Astrocyte (in vitro differentiated cells and primary cell): ENCODE results near the gene GMCL2. TPM values are rescaled to one million over a fixed set of nuclear protein-coding genes. Genes with fewer than 3 reads are reported as not detected.
A peak's percentile ranks its signal among the peaks of the same experiment; 100 is the strongest.

ENCODE experiments used
- DNase-seq: peaks from one replicate; pipeline ENCODE4 v3.0.0-alpha.2; 2010; ENCODE audit warnings: low read depth
- FAIRE-seq: peaks from 2 replicates; lab custom pipeline; 2011; peaks lifted over from hg19 to GRCh38; lab: Jason Lieb, UNC
- H2AFZ ChIP-seq: 2 replicates; pipeline ENCODE4 v1.6.0; 2012; ENCODE audit warnings: low read depth, low read length, inconsistent platforms
- H3K27ac ChIP-seq: 2 replicates; pipeline ENCODE4 v1.5.1; 2011; ENCODE audit warnings: low read depth, low read length, inconsistent platforms
- H3K27me3 ChIP-seq: 2 replicates; pipeline ENCODE4 v1.6.0; 2011; ENCODE audit warnings: low read length, inconsistent platforms; ENCODE audit not compliant: insufficient read depth
- H3K36me3 ChIP-seq: 2 replicates; pipeline ENCODE4 v1.5.1; 2011; ENCODE audit warnings: low read length, inconsistent platforms; ENCODE audit not compliant: insufficient read depth
- H3K4me1 ChIP-seq: 2 replicates; pipeline ENCODE4 v1.5.1; 2011; ENCODE audit warnings: low read length, inconsistent platforms; ENCODE audit not compliant: insufficient read depth
- H3K4me2 ChIP-seq: 2 replicates; pipeline ENCODE4 v1.6.0; 2012; ENCODE audit warnings: low read length, inconsistent platforms
- H3K4me3 ChIP-seq: 2 replicates; pipeline ENCODE4 v1.5.1; 2011; ENCODE audit warnings: low read depth, mild to moderate bottlenecking, low read length, inconsistent platforms; ENCODE audit not compliant: insufficient read depth
- H3K79me2 ChIP-seq: 2 replicates; pipeline ENCODE4 v1.6.0; 2012; ENCODE audit warnings: mild to moderate bottlenecking, low read length, inconsistent platforms; ENCODE audit not compliant: insufficient read depth
- H3K9ac ChIP-seq: 2 replicates; pipeline ENCODE4 v1.6.0; 2012; ENCODE audit warnings: mild to moderate bottlenecking, low read length, inconsistent platforms
- H3K9me3 ChIP-seq: 2 replicates; pipeline ENCODE4 v1.5.1; 2012; ENCODE audit warnings: low read depth, mild to moderate bottlenecking, low read length, inconsistent platforms; ENCODE audit not compliant: insufficient read depth
- H4K20me1 ChIP-seq: 2 replicates; pipeline ENCODE4 v1.6.0; 2012; ENCODE audit warnings: low read length, inconsistent platforms; ENCODE audit not compliant: insufficient read depth
- H3K27ac Mint-ChIP-seq: one replicate; pipeline ENCODE4 v1.8.0; 2021; ENCODE audit warnings: mild to moderate bottlenecking, mixed read lengths; ENCODE audit not compliant: unreplicated experiment
- H3K27me3 Mint-ChIP-seq: one replicate; pipeline ENCODE4 v1.8.0; 2021; ENCODE audit warnings: low read depth, mixed read lengths; ENCODE audit not compliant: unreplicated experiment
- H3K36me3 Mint-ChIP-seq: one replicate; pipeline ENCODE4 v1.8.0; 2021; ENCODE audit warnings: low read depth, mixed read lengths; ENCODE audit not compliant: unreplicated experiment
- H3K4me1 Mint-ChIP-seq: one replicate; pipeline ENCODE4 v1.8.0; 2021; ENCODE audit warnings: low read depth, mixed read lengths; ENCODE audit not compliant: unreplicated experiment
- H3K4me3 Mint-ChIP-seq: one replicate; pipeline ENCODE4 v1.8.0; 2021; ENCODE audit warnings: mild to moderate bottlenecking, moderate library complexity, mixed read lengths; ENCODE audit not compliant: unreplicated experiment
- H3K9me3 Mint-ChIP-seq: one replicate; pipeline ENCODE4 v1.8.0; 2021; ENCODE audit warnings: mild to moderate bottlenecking, mixed read lengths; ENCODE audit not compliant: unreplicated experiment
- CTCF ChIP-seq: IDR thresholded peaks from 2 replicates; pipeline ENCODE4 v1.5.1; 2011; ENCODE audit warnings: low read depth, mild to moderate bottlenecking, inconsistent platforms, low read length, moderate library complexity; ENCODE audit not compliant: insufficient read depth
- EZH2 ChIP-seq: IDR thresholded peaks from 2 replicates; pipeline ENCODE4 v1.6.1; 2012; ENCODE audit warnings: mild to moderate bottlenecking, low read length, inconsistent platforms; ENCODE audit not compliant: insufficient read depth
- total RNA-seq: library from RNA; stranded (reverse); gene quantifications from 2 replicates; pipeline ENCODE4 v1.2.1, GENCODE V29; 2021

Gene GMCL2
- total RNA-seq, 1 donor from 2014 or later, result not detected

- Histone ChIP-seq H3K9me3 (no peaks in the 10 kb centered on the region), H3K4me1 (peaks cover 5% of the 10 kb centered on the region), H3K36me3 (no peaks in the 10 kb centered on the region), H3K27me3 (peaks cover 20% of the 10 kb centered on the region), H3K27ac (no peak overlapping the region), H3K79me2 (no peaks in the 10 kb centered on the region), H3K4me2 (peak overlapping the region; percentile 77), H2AFZ (peak overlapping the region; percentile 76), H3K4me3 (no peak overlapping the region), H4K20me1 (no peaks in the 10 kb centered on the region), H3K9ac (no peak overlapping the region)
- Mint-ChIP-seq H3K27ac (no peak overlapping the region), H3K4me3 (no peak overlapping the region), H3K9me3 (no peaks in the 10 kb centered on the region), H3K27me3 (peaks cover 33% of the 10 kb centered on the region), H3K36me3 (no peaks in the 10 kb centered on the region), H3K4me1 (no peaks in the 10 kb centered on the region)
- DNase-seq, result peak; percentile 18
- peak; percentile 88 for TF ChIP-seq CTCF
- no peak for TF ChIP-seq EZH2
- FAIRE-seq, result no peak
These were observed 23.1 kb downstream of the GMCL2 start for GRCh38 chr5:178163772-178164735.

- Mint-ChIP-seq H3K4me1 (no peaks in the 10 kb centered on the region), H3K9me3 (no peaks in the 10 kb centered on the region), H3K4me3 (no peak overlapping the region), H3K27ac (no peak overlapping the region), H3K36me3 (no peaks in the 10 kb centered on the region), H3K27me3 (peaks cover 33% of the 10 kb centered on the region)
- no peak for FAIRE-seq
- Histone ChIP-seq H3K9ac (no peak overlapping the region), H3K79me2 (no peaks in the 10 kb centered on the region), H2AFZ (no peak overlapping the region), H3K27ac (no peak overlapping the region), H3K36me3 (no peaks in the 10 kb centered on the region), H3K27me3 (peaks cover 20% of the 10 kb centered on the region), H3K4me3 (no peak overlapping the region), H4K20me1 (no peaks in the 10 kb centered on the region), H3K9me3 (no peaks in the 10 kb centered on the region), H3K4me2 (no peak overlapping the region), H3K4me1 (peaks cover 5% of the 10 kb centered on the region)
- TF ChIP-seq CTCF, result no peak
- TF ChIP-seq EZH2, result no peak
- DNase-seq, result no peak
These were observed 24.7 kb downstream of the GMCL2 start for GRCh38 chr5:178162481-178162880.

GRCh38 chr5:178160176-178160575 is 27.0 kb downstream of the GMCL2 start:
- DNase-seq (no peak), FAIRE-seq (no peak)
- Histone ChIP-seq H3K4me1 (peaks cover 5% of the 10 kb centered on the region), H3K27me3 (peaks cover 10% of the 10 kb centered on the region), H2AFZ (no peak overlapping the region), H3K79me2 (no peaks in the 10 kb centered on the region), H3K4me3 (no peak overlapping the region), H3K9me3 (no peaks in the 10 kb centered on the region), H3K36me3 (no peaks in the 10 kb centered on the region), H3K4me2 (no peak overlapping the region), H3K9ac (no peak overlapping the region), H3K27ac (no peak overlapping the region), H4K20me1 (no peaks in the 10 kb centered on the region)
- H3K36me3 Mint-ChIP-seq, result no peaks in the 10 kb centered on the region
- no peak overlapping the region for H3K4me3 Mint-ChIP-seq
- H3K27me3 Mint-ChIP-seq, result peaks cover 31% of the 10 kb centered on the region
- H3K27ac Mint-ChIP-seq, result no peak overlapping the region
- no peaks in the 10 kb centered on the region for H3K4me1 Mint-ChIP-seq
- H3K9me3 Mint-ChIP-seq, result no peaks in the 10 kb centered on the region
- no peak for TF ChIP-seq CTCF
- no peak for TF ChIP-seq EZH2
